H9 (cell line): ENCODE data around the gene TSPAN2. TPM values are rescaled to one million over a fixed set of nuclear protein-coding genes. Genes with fewer than 3 reads are reported as not detected.

Experiments used
- DNase-seq: peaks from one replicate; pipeline ENCODE4 v3.0.0-alpha.2; 2017
- H2AFZ ChIP-seq: one replicate; pipeline ENCODE4 v1.6.1; 2013; ENCODE audit warnings: mild to moderate bottlenecking, low read length, control low read depth, moderate library complexity
- H2AK5ac ChIP-seq: 2 replicates; pipeline ENCODE4 v1.6.1; 2013; ENCODE audit warnings: low read length, control low read depth, mixed read lengths; ENCODE audit not compliant: insufficient read length
- H2BK120ac ChIP-seq: one replicate; pipeline ENCODE4 v1.6.1; 2013; ENCODE audit warnings: low read depth, mild to moderate bottlenecking, low read length, control low read depth, inconsistent platforms; ENCODE audit not compliant: poor library complexity, severe bottlenecking
- H2BK12ac ChIP-seq: 2 replicates; pipeline ENCODE4 v1.6.1; 2013; ENCODE audit warnings: low read length, control low read depth, mixed read lengths, low read depth; ENCODE audit not compliant: insufficient read length
- H2BK15ac ChIP-seq: 2 replicates; pipeline ENCODE4 v1.6.1; 2013; ENCODE audit warnings: low read depth, low read length, control low read depth
- H2BK20ac ChIP-seq: one replicate; pipeline ENCODE4 v1.6.1; 2013; ENCODE audit warnings: low read depth, mild to moderate bottlenecking, low read length, control low read depth, inconsistent platforms; ENCODE audit not compliant: poor library complexity, severe bottlenecking
- H2BK5ac ChIP-seq: 2 replicates; pipeline ENCODE4 v1.6.1; 2013; ENCODE audit warnings: low read length, control low read depth, mixed read lengths; ENCODE audit not compliant: insufficient read length
- H3K14ac ChIP-seq: 2 replicates; pipeline ENCODE4 v1.6.1; 2013; ENCODE audit warnings: low read length, control low read depth; ENCODE audit not compliant: insufficient read depth
- H3K18ac ChIP-seq: 2 replicates; pipeline ENCODE4 v1.6.1; 2013; ENCODE audit warnings: low read depth, mild to moderate bottlenecking, mixed read lengths, low read length, control low read depth; ENCODE audit not compliant: insufficient read length
- H3K23ac ChIP-seq: 2 replicates; pipeline ENCODE4 v1.6.1; 2013; ENCODE audit warnings: low read length, control low read depth, mixed read lengths, low read depth; ENCODE audit not compliant: insufficient read length
- H3K23me2 ChIP-seq: 2 replicates; pipeline ENCODE4 v1.6.1; 2013; ENCODE audit warnings: low read depth, mild to moderate bottlenecking, mixed read lengths, low read length, control low read depth; ENCODE audit not compliant: insufficient read length, poor library complexity, severe bottlenecking
- H3K27ac ChIP-seq: 2 replicates; pipeline ENCODE4 v1.5.1; 2013; ENCODE audit warnings: low read length, control low read depth, mixed read lengths, low read depth; ENCODE audit not compliant: insufficient read length
- H3K27me3 ChIP-seq: 2 replicates; pipeline ENCODE4 v1.6.1; 2013; ENCODE audit warnings: low read length, control low read depth, inconsistent platforms; ENCODE audit not compliant: insufficient read depth
- H3K4ac ChIP-seq: 2 replicates; pipeline ENCODE4 v1.6.1; 2013; ENCODE audit warnings: low read depth, mild to moderate bottlenecking, control low read depth, inconsistent platforms, low read length, moderate library complexity
- H3K4me1 ChIP-seq: 2 replicates; pipeline ENCODE4 v1.6.1; 2013; ENCODE audit warnings: low read length, control low read depth, inconsistent platforms; ENCODE audit not compliant: insufficient read depth
- H3K4me2 ChIP-seq: 2 replicates; pipeline ENCODE4 v1.6.1; 2013; ENCODE audit warnings: low read length, control low read depth, mixed read lengths; ENCODE audit not compliant: insufficient read length, insufficient read depth
- H3K56ac ChIP-seq: 2 replicates; pipeline ENCODE4 v1.6.1; 2013; ENCODE audit warnings: low read depth, mild to moderate bottlenecking, mixed read lengths, low read length, control low read depth; ENCODE audit not compliant: insufficient read length
- H3K79me1 ChIP-seq: 2 replicates; pipeline ENCODE4 v1.6.1; 2013; ENCODE audit warnings: low read depth, mild to moderate bottlenecking, moderate library complexity, low read length, control low read depth, inconsistent platforms; ENCODE audit not compliant: insufficient read depth, poor library complexity, severe bottlenecking
- H3K79me2 ChIP-seq: 2 replicates; pipeline ENCODE4 v1.6.1; 2013; ENCODE audit warnings: low read length, control low read depth, inconsistent platforms; ENCODE audit not compliant: insufficient read depth
- H3K9ac ChIP-seq: 2 replicates; pipeline ENCODE4 v1.6.1; 2013; ENCODE audit warnings: low read length, control low read depth, mixed read lengths; ENCODE audit not compliant: insufficient read length; ENCODE audit errors: extremely low read depth
- H3K9me3 ChIP-seq: one replicate; pipeline ENCODE4 v1.6.1; 2013; ENCODE audit warnings: low read depth, low read length, inconsistent platforms; ENCODE audit not compliant: control insufficient read depth
- H3T11ph ChIP-seq: one replicate; pipeline ENCODE4 v1.6.1; 2013; ENCODE audit warnings: mild to moderate bottlenecking, low read length, control low read depth, inconsistent platforms
- H4K20me1 ChIP-seq: one replicate; pipeline ENCODE4 v1.6.1; 2013; ENCODE audit not compliant: control insufficient read depth, insufficient read length, insufficient read depth
- H4K5ac ChIP-seq: 2 replicates; pipeline ENCODE4 v1.6.1; 2013; ENCODE audit warnings: low read depth, mild to moderate bottlenecking, mixed read lengths, low read length, control low read depth; ENCODE audit not compliant: insufficient read length
- H4K8ac ChIP-seq: replicated peaks from 2 replicates; pipeline ENCODE4 v1.6.1; 2013; ENCODE audit warnings: low read length, control low read depth, mixed read lengths, low read depth; ENCODE audit not compliant: insufficient read length
- H4K91ac ChIP-seq: 2 replicates; pipeline ENCODE4 v1.6.1; 2013; ENCODE audit warnings: low read depth, mild to moderate bottlenecking, moderate library complexity, mixed read lengths, low read length, control low read depth; ENCODE audit not compliant: insufficient read length
- H3K27ac Mint-ChIP-seq, 3 experiments: 2 replicates in 2 of 3; 3 replicates in 1 of 3; pipeline ENCODE4 v1.8.0; 2020 to 2021; ENCODE audit warnings: mixed read lengths in 3 of 3, mild to moderate bottlenecking in 1 of 3, moderate library complexity in 1 of 3
- H3K27me3 Mint-ChIP-seq: 2 replicates; pipeline ENCODE4 v1.8.0; 2021; ENCODE audit warnings: low read depth, mild to moderate bottlenecking, moderate library complexity, mixed read lengths
- H3K36me3 Mint-ChIP-seq, 3 experiments: 2 replicates in 2 of 3; 3 replicates in 1 of 3; pipeline ENCODE4 v1.8.0; 2020 to 2021; ENCODE audit warnings: low read depth in 3 of 3, mixed read lengths in 3 of 3; ENCODE audit not compliant: insufficient read depth in 1 of 3
- H3K4me1 Mint-ChIP-seq, 2 experiments: 2 replicates each; pipeline ENCODE4 v1.8.0; 2020; ENCODE audit warnings: mixed read lengths in 2 of 2
- H3K4me3 Mint-ChIP-seq, 2 experiments: 2 replicates in 1 of 2; 3 replicates in 1 of 2; pipeline ENCODE4 v1.8.0; 2020 to 2021; ENCODE audit warnings: mild to moderate bottlenecking in 2 of 2, mixed read lengths in 2 of 2, moderate library complexity in 1 of 2
- H3K9me3 Mint-ChIP-seq, 2 experiments: 2 replicates in 1 of 2; 3 replicates in 1 of 2; pipeline ENCODE4 v1.8.0; 2020; ENCODE audit warnings: mild to moderate bottlenecking in 2 of 2, mixed read lengths in 2 of 2, moderate library complexity in 1 of 2
- CTCF ChIP-seq: fragments of 200-600 bp; sonication (generic); conservative IDR thresholded peaks from 3 replicates; pipeline ENCODE4 v1.8.0; 2021; ENCODE audit warnings: antibody characterized with exemption, mild to moderate bottlenecking
- whole genome bisulfite sequencing: extraction: QIAGEN DNeasy Blood & Tissue Kit; methylation state at CpG from one replicate; pipeline ENCODE4 v1.1.7; 2013; ENCODE audit warnings: missing lambda C conversion rate, low lambda C conversion rate, mixed read lengths; ENCODE audit not compliant: insufficient read length; ENCODE audit errors: extremely low coverage; 5-methylcytosine and 5-hydroxymethylcytosine counted together
- total RNA-seq: library from RNA; stranded (reverse); gene quantifications from 2 replicates; pipeline ENCODE4 v1.2.1, GENCODE V29; 2021

TSPAN2 gene
- total RNA-seq, 1 experiment from 2014 or later: 10.8 TPM

GRCh38 chr1:115065021-115065420 is 24.3 kb downstream of the TSPAN2 start:
- Histone ChIP-seq H3K79me1 (no peaks in the 10 kb centered on the region), H2BK20ac (no peak overlapping the region), H3K4me2 (no peak overlapping the region), H3K9me3 (no peaks in the 10 kb centered on the region), H3K56ac (no peak overlapping the region), H3K27me3 (no peaks in the 10 kb centered on the region), H2BK15ac (no peak overlapping the region), H2BK120ac (no peak overlapping the region), H4K5ac (no peak overlapping the region), H3K4me1 (no peaks in the 10 kb centered on the region), H3K14ac (no peak overlapping the region), H3K18ac (no peak overlapping the region), H2AK5ac (no peak overlapping the region), H4K20me1 (no peaks in the 10 kb centered on the region), H3K23me2 (no peaks in the 10 kb centered on the region), H3T11ph (no peak overlapping the region), H4K8ac (no peak overlapping the region), H2BK12ac (no peak overlapping the region), H3K79me2 (no peaks in the 10 kb centered on the region), H4K91ac (no peak overlapping the region), H3K27ac (no peak overlapping the region), H3K4ac (no peak overlapping the region), H2AFZ (no peak overlapping the region), H2BK5ac (no peak overlapping the region), H3K23ac (no peak overlapping the region), H3K9ac (no peak overlapping the region)
- Mint-ChIP-seq H3K36me3 (no peaks in the 10 kb centered on the region; a peak in 1 of 7 replicates), H3K4me3 (no peak overlapping the region), H3K27ac (no peak overlapping the region), H3K4me1 (peaks cover under 1 to 2% of the 10 kb centered on the region in 2 experiments), H3K27me3 (no peaks in the 10 kb centered on the region), H3K9me3 (no peaks in the 10 kb centered on the region)
- no CpG with 5 or more reads among the region's 6 CpGs for WGBS
- DNase-seq: no peak
- TF ChIP-seq CTCF: no peak
